ENCODE measurements around the gene IMP3.

Gene IMP3

GRCh38 chr15:75649848-75650247, 9.8 kb upstream of the IMP3 start:
- WGBS, 2 experiments: 95 to 96% methylated on average over 18 of the region's 18 CpGs
- Histone ChIP-seq H3K27me3 (ENCODE audit: control insufficient read depth, insufficient read depth, low read length, poor library complexity, severe bottlenecking) (peaks cover 20% of the 10 kb centered on the region), H3K9me3 (ENCODE audit: control insufficient read depth, low read length) (no peaks in the 10 kb centered on the region), H3K4me1 (ENCODE audit: control insufficient read depth, insufficient read depth, low read length) (peaks cover 45% of the 10 kb centered on the region), H3K4me3 (ENCODE audit: insufficient read depth, low read depth, low read length) (no peak overlapping the region), H3K27ac (ENCODE audit: insufficient read depth, low read depth, low read length, poor library complexity, severe bottlenecking) (no peak overlapping the region), H3K36me3 (ENCODE audit: control insufficient read depth, insufficient read depth, low read length) (no peaks in the 10 kb centered on the region)

GRCh38 chr15:75649045-75649761, 9.2 kb upstream of the IMP3 start:
- H3K27ac ChIP-seq (ENCODE audit: insufficient read depth, low read depth, low read length, poor library complexity, severe bottlenecking): no peak overlapping the region
- no peaks in the 10 kb centered on the region for H3K36me3 ChIP-seq (ENCODE audit: control insufficient read depth, insufficient read depth, low read length)
- peaks cover 20% of the 10 kb centered on the region for H3K27me3 ChIP-seq (ENCODE audit: control insufficient read depth, insufficient read depth, low read length, poor library complexity, severe bottlenecking)
- WGBS, 2 experiments: 85 to 88% methylated on average over 19 of the region's 19 CpGs
- H3K4me3 ChIP-seq (ENCODE audit: insufficient read depth, low read depth, low read length): peak overlapping the region; percentile 93
- no peaks in the 10 kb centered on the region for H3K9me3 ChIP-seq (ENCODE audit: control insufficient read depth, low read length)
- peaks cover 45% of the 10 kb centered on the region for H3K4me1 ChIP-seq (ENCODE audit: control insufficient read depth, insufficient read depth, low read length)

GRCh38 chr15:75648156-75649000, 8.4 kb upstream of the IMP3 start:
- Histone ChIP-seq H3K27ac (ENCODE audit: insufficient read depth, low read depth, low read length, poor library complexity, severe bottlenecking) (peak overlapping the region; percentile 93), H3K9me3 (ENCODE audit: control insufficient read depth, low read length) (no peaks in the 10 kb centered on the region), H3K4me1 (ENCODE audit: control insufficient read depth, insufficient read depth, low read length) (peaks cover 41% of the 10 kb centered on the region), H3K4me3 (ENCODE audit: insufficient read depth, low read depth, low read length) (peak overlapping the region; percentile 93), H3K36me3 (ENCODE audit: control insufficient read depth, insufficient read depth, low read length) (no peaks in the 10 kb centered on the region), H3K27me3 (ENCODE audit: control insufficient read depth, insufficient read depth, low read length, poor library complexity, severe bottlenecking) (peaks cover 20% of the 10 kb centered on the region)
- WGBS, 2 experiments: 1 to 2% methylated on average over 34 of the region's 34 CpGs

- 0% methylated on average over 76 of the region's 76 CpGs for WGBS, 2 experiments
These were observed 7.5 kb upstream of the IMP3 start, which contains the start of gene SNX33 for GRCh38 chr15:75647370-75648155. SNX33 (plus strand) TSS chr15:75647912; CDS start chr15:75649103, 1,191 bp downstream.

GRCh38 chr15:75646944-75647364, 6.9 kb upstream of the IMP3 start:
- H3K36me3 ChIP-seq (ENCODE audit: control insufficient read depth, insufficient read depth, low read length): no peaks in the 10 kb centered on the region
- H3K4me3 ChIP-seq (ENCODE audit: insufficient read depth, low read depth, low read length): peak overlapping the region; percentile 93
- peaks cover 20% of the 10 kb centered on the region for H3K27me3 ChIP-seq (ENCODE audit: control insufficient read depth, insufficient read depth, low read length, poor library complexity, severe bottlenecking)
- WGBS, 2 experiments: 4 to 5% methylated on average over 26 of the region's 26 CpGs
- no peaks in the 10 kb centered on the region for H3K9me3 ChIP-seq (ENCODE audit: control insufficient read depth, low read length)
- H3K27ac ChIP-seq (ENCODE audit: insufficient read depth, low read depth, low read length, poor library complexity, severe bottlenecking): peak overlapping the region; percentile 93
- H3K4me1 ChIP-seq (ENCODE audit: control insufficient read depth, insufficient read depth, low read length): peaks cover 28% of the 10 kb centered on the region

More at GRCh38 chr15:75647370-75648155, 7.5 kb upstream of the IMP3 start, which contains the start of gene SNX33:
- H3K36me3 ChIP-seq (ENCODE audit: control insufficient read depth, insufficient read depth, low read length): no peaks in the 10 kb centered on the region
- H3K27me3 ChIP-seq (ENCODE audit: control insufficient read depth, insufficient read depth, low read length, poor library complexity, severe bottlenecking): peaks cover 20% of the 10 kb centered on the region
- H3K4me1 ChIP-seq (ENCODE audit: control insufficient read depth, insufficient read depth, low read length): peaks cover 34% of the 10 kb centered on the region
- H3K4me3 ChIP-seq (ENCODE audit: insufficient read depth, low read depth, low read length): peak within 1 kb of the TSS; percentile 93
- H3K9me3 ChIP-seq (ENCODE audit: control insufficient read depth, low read length): no peaks in the 10 kb centered on the region
- H3K27ac ChIP-seq (ENCODE audit: insufficient read depth, low read depth, low read length, poor library complexity, severe bottlenecking): peak within 1 kb of the TSS; percentile 93

GRCh38 chr15:75646112-75646943, 6.3 kb upstream of the IMP3 start:
- Histone ChIP-seq H3K4me3 (ENCODE audit: insufficient read depth, low read depth, low read length) (peak overlapping the region; percentile 93), H3K27me3 (ENCODE audit: control insufficient read depth, insufficient read depth, low read length, poor library complexity, severe bottlenecking) (peaks cover 20% of the 10 kb centered on the region), H3K4me1 (ENCODE audit: control insufficient read depth, insufficient read depth, low read length) (peaks cover 22% of the 10 kb centered on the region), H3K9me3 (ENCODE audit: control insufficient read depth, low read length) (no peaks in the 10 kb centered on the region), H3K27ac (ENCODE audit: insufficient read depth, low read depth, low read length, poor library complexity, severe bottlenecking) (no peak overlapping the region), H3K36me3 (ENCODE audit: control insufficient read depth, insufficient read depth, low read length) (no peaks in the 10 kb centered on the region)
- WGBS, 2 experiments: 59 to 66% methylated on average over 5 of the region's 5 CpGs

GRCh38 chr15:75644376-75644775, 4.4 kb upstream of the IMP3 start:
- Histone ChIP-seq H3K4me3 (ENCODE audit: insufficient read depth, low read depth, low read length) (no peak overlapping the region), H3K9me3 (ENCODE audit: control insufficient read depth, low read length) (no peaks in the 10 kb centered on the region), H3K36me3 (ENCODE audit: control insufficient read depth, insufficient read depth, low read length) (no peaks in the 10 kb centered on the region), H3K4me1 (ENCODE audit: control insufficient read depth, insufficient read depth, low read length) (peaks cover 7% of the 10 kb centered on the region), H3K27ac (ENCODE audit: insufficient read depth, low read depth, low read length, poor library complexity, severe bottlenecking) (no peak overlapping the region), H3K27me3 (ENCODE audit: control insufficient read depth, insufficient read depth, low read length, poor library complexity, severe bottlenecking) (peaks cover 20% of the 10 kb centered on the region)
- 61 to 62% methylated on average over 2 of the region's 2 CpGs for WGBS, 2 experiments

- Histone ChIP-seq H3K27me3 (ENCODE audit: control insufficient read depth, insufficient read depth, low read length, poor library complexity, severe bottlenecking) (peaks cover 11% of the 10 kb centered on the region), H3K9me3 (ENCODE audit: control insufficient read depth, low read length) (no peaks in the 10 kb centered on the region), H3K36me3 (ENCODE audit: control insufficient read depth, insufficient read depth, low read length) (no peaks in the 10 kb centered on the region), H3K4me3 (ENCODE audit: insufficient read depth, low read depth, low read length) (no peak overlapping the region), H3K27ac (ENCODE audit: insufficient read depth, low read depth, low read length, poor library complexity, severe bottlenecking) (no peak overlapping the region), H3K4me1 (ENCODE audit: control insufficient read depth, insufficient read depth, low read length) (no peaks in the 10 kb centered on the region)
- WGBS, 2 experiments: 92 to 94% methylated on average over 5 of the region's 5 CpGs
These were observed 1.6 kb upstream of the IMP3 start for GRCh38 chr15:75641603-75642002.

- Histone ChIP-seq H3K27me3 (ENCODE audit: control insufficient read depth, insufficient read depth, low read length, poor library complexity, severe bottlenecking) (peaks cover 7% of the 10 kb centered on the region), H3K4me3 (ENCODE audit: insufficient read depth, low read depth, low read length) (no peak overlapping the region), H3K4me1 (ENCODE audit: control insufficient read depth, insufficient read depth, low read length) (no peaks in the 10 kb centered on the region), H3K36me3 (ENCODE audit: control insufficient read depth, insufficient read depth, low read length) (no peaks in the 10 kb centered on the region), H3K9me3 (ENCODE audit: control insufficient read depth, low read length) (no peaks in the 10 kb centered on the region), H3K27ac (ENCODE audit: insufficient read depth, low read depth, low read length, poor library complexity, severe bottlenecking) (no peak overlapping the region)
- WGBS, 2 experiments: 94 to 95% methylated on average over 2 of the region's 4 CpGs
These were observed 1.1 kb upstream of the IMP3 start for GRCh38 chr15:75641179-75641503.

Data from ectodermal cell (in vitro differentiated cells).